Ovary (tissue), 9 donors: Measurements from ENCODE around the gene CD79A. TPM values are rescaled to one million over a fixed set of nuclear protein-coding genes. Genes with fewer than 3 reads are reported as not detected.

ENCODE experiments used
- DNase-seq, 5 donors: peaks; one replicate each; pipeline ENCODE4 v3.0.0-alpha.2; 2019 to 2020
- H3K27ac ChIP-seq, 2 donors: fragments of 200-600 bp; one replicate each; pipeline versions ENCODE4 v1.5.1 to v1.8.0; 2019 to 2022
- H3K27me3 ChIP-seq: fragments of 200-600 bp; one replicate; pipeline ENCODE4 v1.8.0; 2022
- H3K36me3 ChIP-seq: fragments of 200-600 bp; sonication (generic); one replicate; pipeline ENCODE4 v1.5.1; 2019
- H3K4me1 ChIP-seq: one replicate; pipeline ENCODE4 v1.8.1; 2013; ENCODE audit warnings: mild to moderate bottlenecking, moderate library complexity; ENCODE audit not compliant: insufficient read depth
- H3K4me3 ChIP-seq: fragments of 200-600 bp; sonication (generic); one replicate; pipeline ENCODE4 v1.5.1; 2017
- H3K9me3 ChIP-seq, 2 donors: fragments of 200-600 bp in 1 of 2; sonication (generic) in 1 of 2; one replicate each; pipeline versions ENCODE4 v1.5.1 to v1.8.1; 2013 to 2019; ENCODE audit warnings: mild to moderate bottlenecking in 1 of 2, moderate library complexity in 1 of 2
- EP300 ChIP-seq: sonication (generic); formaldehyde crosslinking; IDR thresholded peaks from one replicate; pipeline ENCODE4 v1.6.1; 2017; ENCODE audit warnings: antibody characterized with exemption
- POLR2A ChIP-seq: fragments of 450-650 bp; IDR thresholded peaks from one replicate; pipeline ENCODE4 v1.6.1; 2017; ENCODE audit warnings: antibody characterized with exemption, mild to moderate bottlenecking, moderate library complexity
- WGBS, 3 donors: extraction: QIAGEN DNeasy Blood & Tissue Kit in 1 of 3; methylation state at CpG; one replicate each; pipeline versions ENCODE4 v1.1.5 to v1.1.7; 2013 to 2017; 5-methylcytosine and 5-hydroxymethylcytosine counted together
- intact Hi-C, 4 donors: fragments of 100-400 bp; cut with DNase I; formaldehyde crosslinking; loops; one replicate each; pipeline versions ENCODE4 v1.11.0 to v1.15.1; 2022 to 2023
- polyA plus RNA-seq, 2 donors: library from polyadenylated mRNA; stranded (reverse); fragments of 200-250 nt in 1 of 2; fragments of 350-450 nt in 1 of 2; fragmentation: Illumina TruSeq in 1 of 2; extraction: RNeasy Lipid Tissue Mini Kit (QIAGEN cat#74804) in 1 of 2; gene quantifications; one replicate each; pipeline ENCODE4 v1.2.3, GENCODE V29; 2013 to 2014
- total RNA-seq, 7 donors: library from RNA; depleted of rRNA in 2 of 7; stranded (reverse); fragments of >200 nt in 2 of 7; fragmentation: NEBNext Ultra II Directional in 3 of 7; extraction: Animal tissue kit (Norgen Biotek cat#: 25700) in 3 of 7; gene quantifications; one replicate each; pipeline versions ENCODE4 v1.1.0 to v1.2.4, GENCODE V29; 2016 to 2023
- TF ChIP-seq, protein P1 (sequence below), 3 donors: fragments of 450-650 bp in 2 of 3; fragments of 200-600 bp in 1 of 3; IDR thresholded peaks; one replicate each; pipeline versions ENCODE4 v1.5.1 to v1.8.0; 2016 to 2022; ENCODE audit warnings: antibody characterized with exemption in 3 of 3, mild to moderate bottlenecking in 1 of 3
- donor health status: DM: no; HTN: no; CAD: no; lungs with moderate emphysema.
- donor health status: DM: no; HTN: no; CAD: no.
- donor health status: Bipolar disorder and iron deficiency.
- donor health status: DM: yes; HTN: yes; CAD: no.
- donor health status: DM: no; HTN: no; CAD: no.
- donor health status: DM: yes; HTN: yes; CAD: no.

The CD79A gene
- total and polyA plus RNA-seq, 9 donors: 0.25 to 1.4 (median 0.63) TPM; not detected in 1

GRCh38 chr19:41861116-41861768 lies 15.8 kb upstream of the CD79A start:
- no peaks in the 10 kb centered on the region for H3K27me3 ChIP-seq
- H3K9me3 ChIP-seq: no peaks in the 10 kb centered on the region
- TF ChIP-seq POLR2A (no peak), EP300 (no peak)
- TF ChIP-seq, protein P1, sequence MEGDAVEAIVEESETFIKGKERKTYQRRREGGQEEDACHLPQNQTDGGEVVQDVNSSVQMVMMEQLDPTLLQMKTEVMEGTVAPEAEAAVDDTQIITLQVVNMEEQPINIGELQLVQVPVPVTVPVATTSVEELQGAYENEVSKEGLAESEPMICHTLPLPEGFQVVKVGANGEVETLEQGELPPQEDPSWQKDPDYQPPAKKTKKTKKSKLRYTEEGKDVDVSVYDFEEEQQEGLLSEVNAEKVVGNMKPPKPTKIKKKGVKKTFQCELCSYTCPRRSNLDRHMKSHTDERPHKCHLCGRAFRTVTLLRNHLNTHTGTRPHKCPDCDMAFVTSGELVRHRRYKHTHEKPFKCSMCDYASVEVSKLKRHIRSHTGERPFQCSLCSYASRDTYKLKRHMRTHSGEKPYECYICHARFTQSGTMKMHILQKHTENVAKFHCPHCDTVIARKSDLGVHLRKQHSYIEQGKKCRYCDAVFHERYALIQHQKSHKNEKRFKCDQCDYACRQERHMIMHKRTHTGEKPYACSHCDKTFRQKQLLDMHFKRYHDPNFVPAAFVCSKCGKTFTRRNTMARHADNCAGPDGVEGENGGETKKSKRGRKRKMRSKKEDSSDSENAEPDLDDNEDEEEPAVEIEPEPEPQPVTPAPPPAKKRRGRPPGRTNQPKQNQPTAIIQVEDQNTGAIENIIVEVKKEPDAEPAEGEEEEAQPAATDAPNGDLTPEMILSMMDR (IDR thresholded peaks at IDR 0.05): no peak
- H3K4me3 ChIP-seq: peak overlapping the region; percentile 71
- WGBS, 3 donors: 21 to 33% (median 24%) methylated on average over 9 of the region's 9 CpGs
- H3K36me3 ChIP-seq: no peaks in the 10 kb centered on the region
- H3K4me1 ChIP-seq: peaks cover 6% of the 10 kb centered on the region
- H3K27ac ChIP-seq: peak overlapping the region in 1 of 2 donors; percentile 95
- intact Hi-C loops: loop anchor here in 1 of 4 donors (5.0 kb wide), 1 partner anchor 96 kb away; the partner anchor contains the start of gene RABAC1
- DNase-seq: no peak

GRCh38 chr19:41861846-41862245 lies 15.2 kb upstream of the CD79A start:
- Histone ChIP-seq H3K4me3 (no peak overlapping the region), H3K9me3 (no peaks in the 10 kb centered on the region), H3K4me1 (peaks cover 6% of the 10 kb centered on the region), H3K27me3 (no peaks in the 10 kb centered on the region), H3K27ac (no peak overlapping the region), H3K36me3 (no peaks in the 10 kb centered on the region)
- WGBS, 3 donors: 57 to 65% (median 61%) methylated on average over 9 of the region's 9 CpGs
- intact Hi-C loops: loop anchor here in 1 of 4 donors (5.0 kb wide), 1 partner anchor 95 kb away; the partner anchor contains the start of gene RABAC1
- DNase-seq: no peak
- no peak for TF ChIP-seq EP300
- no peak for TF ChIP-seq POLR2A
- TF ChIP-seq, protein P1 (IDR thresholded peaks at IDR 0.05): no peak

DNA sequence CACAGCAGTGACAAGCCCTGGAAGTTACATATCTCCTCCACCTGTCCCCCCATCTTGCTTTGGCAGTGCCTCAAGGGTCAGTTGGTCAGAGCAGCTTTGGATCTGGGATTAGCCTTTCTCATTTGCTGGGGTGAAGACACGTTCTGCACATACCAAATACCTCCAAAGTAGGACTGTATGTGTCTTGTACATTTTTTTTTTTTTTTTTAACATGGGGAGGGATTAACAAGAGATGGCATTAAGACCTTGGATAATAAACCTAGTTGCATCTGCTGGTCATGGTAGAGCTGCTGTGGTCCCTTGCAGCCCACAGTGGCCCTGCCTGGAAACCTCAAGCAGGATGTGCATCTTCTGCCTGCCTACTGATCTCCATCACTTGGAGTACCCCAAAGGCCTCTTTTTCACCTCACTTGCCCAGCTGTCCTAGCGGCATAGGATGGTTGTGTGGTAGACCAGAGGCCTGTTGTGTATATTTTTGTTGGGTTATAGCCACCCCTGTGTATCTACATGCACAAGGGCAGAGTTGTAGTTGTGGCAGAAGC lies 14.6 kb upstream of the CD79A start:
- DNase-seq: no peak
- Histone ChIP-seq H3K4me1 (peaks cover 6% of the 10 kb centered on the region), H3K27me3 (no peaks in the 10 kb centered on the region), H3K9me3 (no peaks in the 10 kb centered on the region), H3K27ac (no peak overlapping the region), H3K4me3 (no peak overlapping the region), H3K36me3 (no peaks in the 10 kb centered on the region)
- 50 to 74% (median 57%) methylated on average over 2 of the region's 2 CpGs for WGBS, 3 donors
- TF ChIP-seq POLR2A (no peak), EP300 (no peak)
- TF ChIP-seq, protein P1 (IDR thresholded peaks at IDR 0.05): no peak
- intact Hi-C loops: loop anchor here in 1 of 4 donors (5.0 kb wide), 1 partner anchor 95 kb away; the partner anchor contains the start of gene RABAC1

GRCh38 chr19:41863209-41863931 lies 13.7 kb upstream of the CD79A start:
- no peak for DNase-seq
- Histone ChIP-seq H3K27ac (no peak overlapping the region), H3K4me1 (peaks cover 6% of the 10 kb centered on the region), H3K27me3 (no peaks in the 10 kb centered on the region), H3K36me3 (no peaks in the 10 kb centered on the region), H3K4me3 (no peak overlapping the region), H3K9me3 (no peaks in the 10 kb centered on the region)
- TF ChIP-seq POLR2A: no peak
- TF ChIP-seq, protein P1 (IDR thresholded peaks at IDR 0.05): no peak
- TF ChIP-seq EP300: no peak
- intact Hi-C loops: loop anchor here in 1 of 4 donors (5.0 kb wide), 1 partner anchor 94 kb away; the partner anchor contains the start of gene RABAC1
- 80 to 82% (median 82%) methylated on average over 11 of the region's 11 CpGs for WGBS, 3 donors
